Measurements from ENCODE around the gene MYOCOS.
"Not testable (repeated sequence)": the region's sequence is repeated elsewhere in the genome, so short reads cannot be mapped to it uniquely, and the experiment has no call there.

The MYOCOS gene

GRCh38 chr1:171596119-171596518 is 25.9 kb upstream of the MYOCOS start:
- no peaks in the 10 kb centered on the region for H3K9me3 ChIP-seq (ENCODE audit: control insufficient read depth, low read length)
- H3K4me1 ChIP-seq (ENCODE audit: control insufficient read depth, insufficient read depth, low read length, poor library complexity, severe bottlenecking), result no peaks in the 10 kb centered on the region
- H3K4me3 ChIP-seq (ENCODE audit: insufficient read depth, low read depth, low read length, poor library complexity, severe bottlenecking), result no peak overlapping the region
- no peak overlapping the region for H3K27ac ChIP-seq (ENCODE audit: insufficient read depth, low read length, poor library complexity, severe bottlenecking)
- no peaks in the 10 kb centered on the region for H3K27me3 ChIP-seq (replicated peaks; ENCODE audit: control insufficient read depth, insufficient read depth, low read length, poor library complexity, severe bottlenecking)
- no peak for DNase-seq
- H3K36me3 ChIP-seq (ENCODE audit: control insufficient read depth, insufficient read depth, low read length), result peaks cover 18% of the 10 kb centered on the region

- no peak for DNase-seq
- H3K36me3 ChIP-seq (ENCODE audit: control insufficient read depth, insufficient read depth, low read length), result peaks cover 13% of the 10 kb centered on the region
- no peaks in the 10 kb centered on the region for H3K4me1 ChIP-seq (ENCODE audit: control insufficient read depth, insufficient read depth, low read length, poor library complexity, severe bottlenecking)
- no peak overlapping the region for H3K4me3 ChIP-seq (ENCODE audit: insufficient read depth, low read depth, low read length, poor library complexity, severe bottlenecking)
- no peak overlapping the region for H3K27ac ChIP-seq (ENCODE audit: insufficient read depth, low read length, poor library complexity, severe bottlenecking)
- no peaks in the 10 kb centered on the region for H3K9me3 ChIP-seq (ENCODE audit: control insufficient read depth, low read length)
- no peaks in the 10 kb centered on the region for H3K27me3 ChIP-seq (replicated peaks; ENCODE audit: control insufficient read depth, insufficient read depth, low read length, poor library complexity, severe bottlenecking)
Measured at GRCh38 chr1:171596705-171597104, 25.3 kb upstream of the MYOCOS start.

- Histone ChIP-seq H3K27me3 (replicated peaks; ENCODE audit: control insufficient read depth, insufficient read depth, low read length, poor library complexity, severe bottlenecking) (no peaks in the 10 kb centered on the region), H3K27ac (ENCODE audit: insufficient read depth, low read length, poor library complexity, severe bottlenecking) (no peak overlapping the region), H3K36me3 (ENCODE audit: control insufficient read depth, insufficient read depth, low read length) (peaks cover 8% of the 10 kb centered on the region), H3K4me1 (ENCODE audit: control insufficient read depth, insufficient read depth, low read length, poor library complexity, severe bottlenecking) (no peaks in the 10 kb centered on the region), H3K4me3 (ENCODE audit: insufficient read depth, low read depth, low read length, poor library complexity, severe bottlenecking) (no peak overlapping the region), H3K9me3 (ENCODE audit: control insufficient read depth, low read length) (no peaks in the 10 kb centered on the region)
- DNase-seq, result no peak
Measured at GRCh38 chr1:171597203-171597602, 24.8 kb upstream of the MYOCOS start.

- DNase-seq; H3K4me3 ChIP-seq (ENCODE audit: insufficient read depth, low read depth, low read length, poor library complexity, severe bottlenecking); H3K27ac ChIP-seq (ENCODE audit: insufficient read depth, low read length, poor library complexity, severe bottlenecking); H3K36me3 ChIP-seq (ENCODE audit: control insufficient read depth, insufficient read depth, low read length); H3K4me1 ChIP-seq (ENCODE audit: control insufficient read depth, insufficient read depth, low read length, poor library complexity, severe bottlenecking); H3K9me3 ChIP-seq (ENCODE audit: control insufficient read depth, low read length); H3K27me3 ChIP-seq (replicated peaks; ENCODE audit: control insufficient read depth, insufficient read depth, low read length, poor library complexity, severe bottlenecking): not testable (repeated sequence)
Measured at GRCh38 chr1:171600310-171600709, 21.7 kb upstream of the MYOCOS start.

- no peaks in the 10 kb centered on the region for H3K9me3 ChIP-seq (ENCODE audit: control insufficient read depth, low read length)
Measured at GRCh38 chr1:171600862-171601261, 21.2 kb upstream of the MYOCOS start.

GRCh38 chr1:171603042-171603441 is 19.0 kb upstream of the MYOCOS start:
- H3K9me3 ChIP-seq (ENCODE audit: control insufficient read depth, low read length); H3K36me3 ChIP-seq (ENCODE audit: control insufficient read depth, insufficient read depth, low read length); H3K4me1 ChIP-seq (ENCODE audit: control insufficient read depth, insufficient read depth, low read length, poor library complexity, severe bottlenecking); DNase-seq; H3K27ac ChIP-seq (ENCODE audit: insufficient read depth, low read length, poor library complexity, severe bottlenecking); H3K4me3 ChIP-seq (ENCODE audit: insufficient read depth, low read depth, low read length, poor library complexity, severe bottlenecking); H3K27me3 ChIP-seq (replicated peaks; ENCODE audit: control insufficient read depth, insufficient read depth, low read length, poor library complexity, severe bottlenecking): not testable (repeated sequence)

More at GRCh38 chr1:171600862-171601261, 21.2 kb upstream of the MYOCOS start:
- Histone ChIP-seq H3K4me1 (ENCODE audit: control insufficient read depth, insufficient read depth, low read length, poor library complexity, severe bottlenecking) (no peaks in the 10 kb centered on the region), H3K36me3 (ENCODE audit: control insufficient read depth, insufficient read depth, low read length) (no peaks in the 10 kb centered on the region), H3K4me3 (ENCODE audit: insufficient read depth, low read depth, low read length, poor library complexity, severe bottlenecking) (no peak overlapping the region), H3K27me3 (replicated peaks; ENCODE audit: control insufficient read depth, insufficient read depth, low read length, poor library complexity, severe bottlenecking) (no peaks in the 10 kb centered on the region), H3K27ac (ENCODE audit: insufficient read depth, low read length, poor library complexity, severe bottlenecking) (no peak overlapping the region)
- DNase-seq, result no peak

- H3K36me3 ChIP-seq (ENCODE audit: control insufficient read depth, insufficient read depth, low read length), result no peaks in the 10 kb centered on the region
Measured at GRCh38 chr1:171606402-171606941, 15.6 kb upstream of the MYOCOS start.

GRCh38 chr1:171610385-171610784 is 11.7 kb upstream of the MYOCOS start:
- no peaks in the 10 kb centered on the region for H3K36me3 ChIP-seq (ENCODE audit: control insufficient read depth, insufficient read depth, low read length)
- DNase-seq, result no peak
- no peak overlapping the region for H3K4me3 ChIP-seq (ENCODE audit: insufficient read depth, low read depth, low read length, poor library complexity, severe bottlenecking)
- no peaks in the 10 kb centered on the region for H3K4me1 ChIP-seq (ENCODE audit: control insufficient read depth, insufficient read depth, low read length, poor library complexity, severe bottlenecking)
- H3K9me3 ChIP-seq (ENCODE audit: control insufficient read depth, low read length), result no peaks in the 10 kb centered on the region
- no peak overlapping the region for H3K27ac ChIP-seq (ENCODE audit: insufficient read depth, low read length, poor library complexity, severe bottlenecking)
- H3K27me3 ChIP-seq (replicated peaks; ENCODE audit: control insufficient read depth, insufficient read depth, low read length, poor library complexity, severe bottlenecking), result no peaks in the 10 kb centered on the region

More at GRCh38 chr1:171606402-171606941, 15.6 kb upstream of the MYOCOS start:
- no peaks in the 10 kb centered on the region for H3K9me3 ChIP-seq (ENCODE audit: control insufficient read depth, low read length)
- DNase-seq, result no peak
- no peaks in the 10 kb centered on the region for H3K27me3 ChIP-seq (replicated peaks; ENCODE audit: control insufficient read depth, insufficient read depth, low read length, poor library complexity, severe bottlenecking)
- H3K4me1 ChIP-seq (ENCODE audit: control insufficient read depth, insufficient read depth, low read length, poor library complexity, severe bottlenecking), result no peaks in the 10 kb centered on the region
- H3K27ac ChIP-seq (ENCODE audit: insufficient read depth, low read length, poor library complexity, severe bottlenecking), result no peak overlapping the region
- H3K4me3 ChIP-seq (ENCODE audit: insufficient read depth, low read depth, low read length, poor library complexity, severe bottlenecking), result no peak overlapping the region

GRCh38 chr1:171611306-171611705 is 10.7 kb upstream of the MYOCOS start:
- no peak for DNase-seq
- no peaks in the 10 kb centered on the region for H3K36me3 ChIP-seq (ENCODE audit: control insufficient read depth, insufficient read depth, low read length)
- H3K4me3 ChIP-seq (ENCODE audit: insufficient read depth, low read depth, low read length, poor library complexity, severe bottlenecking), result no peak overlapping the region
- no peaks in the 10 kb centered on the region for H3K4me1 ChIP-seq (ENCODE audit: control insufficient read depth, insufficient read depth, low read length, poor library complexity, severe bottlenecking)
- no peaks in the 10 kb centered on the region for H3K9me3 ChIP-seq (ENCODE audit: control insufficient read depth, low read length)
- no peaks in the 10 kb centered on the region for H3K27me3 ChIP-seq (replicated peaks; ENCODE audit: control insufficient read depth, insufficient read depth, low read length, poor library complexity, severe bottlenecking)
- no peak overlapping the region for H3K27ac ChIP-seq (ENCODE audit: insufficient read depth, low read length, poor library complexity, severe bottlenecking)

- no peak for DNase-seq
- Histone ChIP-seq H3K36me3 (ENCODE audit: control insufficient read depth, insufficient read depth, low read length) (no peaks in the 10 kb centered on the region), H3K27ac (ENCODE audit: insufficient read depth, low read length, poor library complexity, severe bottlenecking) (no peak overlapping the region), H3K4me1 (ENCODE audit: control insufficient read depth, insufficient read depth, low read length, poor library complexity, severe bottlenecking) (no peaks in the 10 kb centered on the region), H3K9me3 (ENCODE audit: control insufficient read depth, low read length) (no peaks in the 10 kb centered on the region), H3K27me3 (replicated peaks; ENCODE audit: control insufficient read depth, insufficient read depth, low read length, poor library complexity, severe bottlenecking) (no peaks in the 10 kb centered on the region), H3K4me3 (ENCODE audit: insufficient read depth, low read depth, low read length, poor library complexity, severe bottlenecking) (no peak overlapping the region)
Measured at GRCh38 chr1:171613282-171613681, 8.8 kb upstream of the MYOCOS start.

All from effector memory CD4-positive, alpha-beta T cell (primary cell).